Stimulated activated CD4-positive, alpha-beta T cell treated with anti-CD3 and anti-CD28 coated beads, TNF-alpha, amount 100 ng/mL, for 1 hour (primary cell): Measurements from ENCODE around the gene METTL8.

ENCODE experiments used
- DNase-seq, 3 donors: peaks; one replicate each; pipeline ENCODE4 v3.0.0-alpha.2; 2020; ENCODE audit warnings: low read depth in 3 of 3, low spot score in 1 of 3

Gene METTL8

DNA sequence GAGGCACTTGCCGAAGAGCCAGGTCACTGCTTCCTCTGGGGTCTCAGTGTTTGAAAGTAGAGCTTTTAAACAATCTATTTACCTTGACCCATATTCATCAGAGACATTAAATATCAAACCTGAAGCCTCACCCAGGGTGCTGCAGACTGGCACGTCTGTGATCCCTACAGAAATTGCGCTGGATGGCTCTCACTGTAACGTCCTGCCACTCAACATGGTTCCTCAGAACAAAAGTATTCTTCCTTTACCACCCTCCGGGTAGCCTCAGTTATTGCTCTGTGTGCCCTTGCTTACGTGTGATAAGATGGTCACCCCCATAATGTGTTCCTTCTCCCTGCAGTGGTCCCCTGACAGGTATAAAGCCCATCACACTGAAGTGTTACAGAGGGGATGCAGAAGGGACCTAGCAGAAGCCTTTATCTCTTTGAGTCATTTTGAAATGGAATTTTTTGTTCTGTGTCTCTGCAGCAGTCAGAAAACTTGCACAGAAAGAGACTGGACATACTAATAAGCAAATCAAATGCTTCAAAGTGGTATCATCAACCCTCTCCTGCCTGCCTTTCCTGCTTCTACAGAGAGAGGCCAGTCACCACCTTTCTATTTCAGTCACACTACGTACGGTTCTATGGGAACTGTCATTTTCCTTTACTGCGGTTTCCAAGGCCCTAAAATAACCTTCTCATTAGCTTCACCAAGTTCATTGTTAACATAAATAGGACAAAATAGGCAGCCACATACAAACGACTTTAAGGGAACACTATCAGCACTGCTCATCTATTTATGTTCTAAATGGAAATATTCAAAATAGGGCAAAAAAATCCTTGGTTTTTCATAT is 86.8 kb downstream of the METTL8 start:
- DNase-seq = no peak

DNA sequence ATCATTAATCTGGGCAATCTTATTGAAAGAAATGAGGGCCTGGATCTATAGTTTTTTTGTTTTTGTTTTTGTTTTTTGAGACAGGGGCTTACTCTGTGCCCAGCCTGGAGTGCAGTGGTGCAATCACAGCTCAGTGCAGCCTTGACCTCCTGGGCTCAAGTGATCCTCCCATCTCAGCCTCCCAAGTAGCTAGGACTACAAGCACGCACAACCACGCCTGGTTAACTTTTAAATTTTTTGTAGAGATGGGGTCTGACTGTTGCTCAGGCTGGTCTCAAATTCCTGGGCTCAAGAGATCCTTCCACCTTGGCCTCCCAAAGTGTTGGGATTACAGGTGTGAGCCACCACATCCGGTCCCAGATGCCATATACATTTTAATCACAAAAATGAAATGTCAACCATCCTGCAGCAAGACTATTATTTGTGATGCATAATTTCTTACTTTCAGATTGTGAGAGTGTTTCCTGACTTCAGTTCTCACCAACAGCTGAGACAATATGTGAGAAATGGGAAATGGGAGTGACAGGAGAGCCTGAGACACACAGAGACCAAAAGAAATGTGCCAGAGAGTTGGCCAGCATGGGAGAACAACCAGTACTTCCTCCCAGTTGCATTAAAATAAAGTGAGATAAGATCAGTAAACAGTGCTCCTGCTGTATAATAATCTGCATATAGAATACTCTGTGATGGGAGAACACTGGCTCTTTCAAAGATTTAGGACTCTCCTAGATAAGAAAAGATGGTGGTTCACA is 87.6 kb downstream of the METTL8 start:
- DNase-seq = no peak

DNA sequence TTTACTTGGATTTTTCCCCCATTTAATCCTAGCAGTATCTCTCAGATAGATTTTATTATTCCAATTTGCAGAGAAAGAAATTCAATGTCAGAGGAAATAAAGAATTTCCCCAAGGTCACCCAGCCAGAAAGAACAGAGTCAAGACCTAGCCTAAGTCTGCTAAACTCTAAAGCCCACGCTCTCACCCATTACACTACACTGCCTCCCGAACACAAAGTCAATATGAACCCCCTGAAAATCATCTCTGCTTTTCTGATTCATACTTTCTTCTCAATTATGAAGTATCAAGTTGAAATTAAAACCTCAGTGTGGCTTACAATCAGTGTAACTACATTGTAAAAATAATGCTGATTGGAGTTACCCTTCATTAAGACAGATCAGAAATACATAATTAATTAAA is 89.6 kb downstream of the METTL8 start:
- DNase-seq = no peak

DNA sequence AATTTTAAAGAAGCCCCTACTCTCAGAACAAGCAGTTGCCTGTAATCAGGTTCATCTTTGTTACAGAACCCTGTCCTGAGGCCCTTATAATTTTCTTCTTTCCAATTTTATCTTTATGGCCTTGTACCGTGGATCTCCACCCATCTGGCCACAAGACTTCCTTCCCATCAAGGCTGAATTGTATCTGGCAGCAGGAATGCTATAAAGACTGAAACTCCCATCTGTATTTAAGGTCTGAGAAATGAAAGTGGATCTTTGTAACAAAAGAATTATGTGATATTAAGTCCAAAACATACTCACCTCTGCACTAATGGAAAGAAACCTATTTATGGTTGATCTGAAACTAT is 91.8 kb downstream of the METTL8 start:
- no peak for DNase-seq

DNA sequence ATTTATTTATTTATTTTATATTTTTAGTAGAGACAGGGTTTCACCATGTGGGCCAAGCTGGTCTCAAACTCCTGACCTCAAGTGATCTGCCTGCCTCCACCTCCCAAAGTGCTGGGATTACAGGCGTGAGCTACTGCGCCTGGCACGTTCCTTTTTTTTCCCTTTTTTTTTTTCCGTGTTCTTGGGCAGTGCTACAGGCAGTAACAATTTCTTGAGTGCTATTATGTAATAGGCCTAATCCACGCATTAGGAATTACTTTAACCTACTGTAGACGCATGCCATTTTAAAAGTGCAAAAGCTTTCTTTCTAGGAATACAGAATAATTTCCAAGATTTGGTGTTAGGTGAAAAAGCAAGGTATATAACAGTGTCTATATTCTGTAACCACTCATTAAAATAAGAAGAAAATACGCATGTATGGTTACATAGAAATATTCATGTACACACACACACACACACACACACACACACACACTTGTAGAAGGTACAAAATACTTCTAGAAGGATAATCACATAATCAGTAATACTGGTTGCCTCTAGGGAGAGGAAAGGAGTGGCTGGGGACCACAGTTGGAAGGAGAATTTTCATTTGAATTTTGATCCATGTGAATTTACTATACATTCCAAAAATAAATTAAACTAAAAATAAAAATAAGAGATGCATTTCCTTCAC is 92.3 kb downstream of the METTL8 start:
- DNase-seq = no peak

DNA sequence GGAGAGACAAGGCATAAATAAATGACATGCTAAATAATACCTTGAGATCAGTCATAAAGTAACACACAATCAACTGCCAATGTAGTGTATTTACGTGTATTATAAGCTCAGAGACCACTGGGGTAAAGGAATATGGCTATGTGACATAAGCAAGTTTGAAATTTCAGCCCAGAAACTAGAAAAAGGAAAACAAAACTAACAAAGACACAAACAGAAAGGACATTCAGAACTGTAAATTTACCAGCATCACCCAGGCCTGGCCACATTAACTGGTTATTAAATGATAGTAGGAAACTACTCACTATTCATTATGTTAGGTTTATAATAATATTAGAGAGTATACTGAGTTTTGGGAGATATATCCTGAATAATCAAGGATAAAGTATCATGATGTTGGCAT is 98.8 kb downstream of the METTL8 start:
- no peak for DNase-seq

DNA sequence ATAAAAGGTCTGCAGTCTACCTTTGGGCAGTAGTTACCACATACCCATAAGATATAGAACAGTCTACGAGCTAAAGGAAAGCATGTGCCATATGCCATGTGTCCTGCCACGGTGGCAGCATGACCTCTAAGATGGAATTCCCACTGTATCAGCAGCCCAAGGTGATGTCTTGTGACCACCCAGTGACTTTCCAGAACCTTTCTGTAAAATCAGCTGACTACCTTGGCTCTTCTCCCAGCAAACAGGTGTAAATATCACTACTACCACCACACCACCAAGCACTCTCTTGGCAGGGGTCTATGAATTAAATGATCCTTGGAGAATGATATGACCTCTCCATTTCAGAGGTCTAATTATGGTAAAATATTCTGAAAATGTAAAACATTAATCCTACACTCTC is 99.6 kb downstream of the METTL8 start:
- no peak for DNase-seq

DNA sequence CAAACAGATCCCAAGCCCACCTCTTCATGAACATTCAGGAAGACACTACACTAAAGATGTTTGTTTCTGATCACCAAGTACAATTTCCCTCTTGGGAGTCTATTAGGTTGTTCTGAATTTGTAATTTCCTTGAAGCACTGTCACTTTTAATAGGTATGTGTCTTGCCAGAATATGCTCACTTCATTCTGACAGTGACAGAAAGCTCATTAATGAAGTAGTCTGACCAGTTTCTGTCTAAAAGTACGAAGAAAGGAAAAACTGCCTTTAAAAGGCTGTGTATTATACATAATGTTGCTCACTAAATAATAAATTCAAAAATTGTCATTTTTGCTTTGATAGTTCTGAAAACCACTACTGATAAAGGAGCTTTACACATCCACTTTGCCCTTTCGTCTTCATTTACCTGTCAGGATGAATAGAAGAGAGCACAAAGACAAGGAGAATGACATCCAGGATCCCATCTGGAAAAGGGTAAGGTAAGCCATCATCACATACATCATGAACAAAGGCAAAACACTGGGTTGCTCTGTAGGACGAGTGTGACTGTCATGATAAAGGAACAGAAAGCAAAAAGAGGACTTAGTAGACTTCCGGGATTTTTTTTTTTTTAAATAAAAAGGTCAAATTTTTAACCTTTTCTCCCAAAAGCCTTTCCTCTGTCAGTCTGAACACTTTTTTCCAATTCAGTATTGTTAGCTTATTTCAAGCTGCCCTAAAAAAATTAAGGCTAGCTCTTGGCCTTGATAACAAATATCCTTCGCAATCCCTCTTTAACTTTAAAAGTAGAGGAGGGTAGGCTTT is 103.4 kb downstream of the METTL8 start:
- no peak for DNase-seq

DNA sequence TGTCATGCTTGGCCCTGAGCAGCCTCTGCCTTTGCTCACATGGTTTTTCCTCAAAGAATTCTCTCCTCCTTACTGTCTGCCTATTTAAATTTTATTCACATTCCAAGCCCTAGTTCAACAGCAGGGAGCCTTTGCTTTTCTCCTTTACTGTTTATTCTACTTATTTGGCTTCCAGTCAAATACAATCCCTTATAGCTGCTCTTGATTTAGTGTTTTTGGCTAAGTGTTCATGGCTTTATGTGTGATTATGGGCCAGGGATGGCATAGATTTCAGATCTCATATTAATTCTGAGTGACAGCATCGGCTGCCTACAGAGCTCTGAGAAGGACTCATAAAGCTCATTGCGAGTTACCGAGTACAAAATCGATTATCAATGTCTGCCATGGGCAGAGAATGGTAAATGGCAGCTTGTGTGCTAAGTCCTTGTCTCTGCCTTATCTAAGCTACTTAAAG is 106.7 kb downstream of the METTL8 start:
- DNase-seq = no peak

DNA sequence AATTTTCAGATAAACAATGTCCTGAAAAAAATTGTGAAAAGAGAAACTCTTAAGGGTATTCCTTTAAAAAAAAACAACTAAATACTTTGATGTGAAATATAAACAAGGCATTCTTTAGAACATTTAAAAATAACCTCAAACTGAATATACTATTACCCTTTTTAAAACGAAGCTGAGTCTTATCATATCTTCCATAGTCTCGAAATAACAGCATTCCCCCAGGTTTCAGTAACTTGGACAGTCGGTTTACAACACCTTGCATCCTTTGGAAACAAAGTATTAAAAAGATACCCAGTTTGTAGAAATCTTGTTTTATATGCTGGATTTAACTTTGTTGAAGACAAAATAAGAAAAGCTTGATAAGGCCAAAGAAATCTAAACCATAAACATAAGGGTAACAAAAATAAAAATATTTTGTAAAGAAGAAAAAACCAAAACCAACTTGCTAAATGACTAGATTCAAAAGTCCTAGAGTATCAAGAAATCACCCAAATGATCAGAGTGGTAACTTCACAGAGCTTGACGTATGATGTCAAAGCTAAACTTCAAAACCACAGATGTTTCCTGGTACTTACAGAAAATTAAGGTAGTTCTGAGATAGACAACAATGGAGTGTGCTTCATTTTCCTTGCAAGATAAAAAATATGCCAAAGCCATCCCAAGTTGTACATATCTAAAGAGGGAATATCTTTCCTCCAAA is 107.8 kb downstream of the METTL8 start:
- DNase-seq = no peak

DNA sequence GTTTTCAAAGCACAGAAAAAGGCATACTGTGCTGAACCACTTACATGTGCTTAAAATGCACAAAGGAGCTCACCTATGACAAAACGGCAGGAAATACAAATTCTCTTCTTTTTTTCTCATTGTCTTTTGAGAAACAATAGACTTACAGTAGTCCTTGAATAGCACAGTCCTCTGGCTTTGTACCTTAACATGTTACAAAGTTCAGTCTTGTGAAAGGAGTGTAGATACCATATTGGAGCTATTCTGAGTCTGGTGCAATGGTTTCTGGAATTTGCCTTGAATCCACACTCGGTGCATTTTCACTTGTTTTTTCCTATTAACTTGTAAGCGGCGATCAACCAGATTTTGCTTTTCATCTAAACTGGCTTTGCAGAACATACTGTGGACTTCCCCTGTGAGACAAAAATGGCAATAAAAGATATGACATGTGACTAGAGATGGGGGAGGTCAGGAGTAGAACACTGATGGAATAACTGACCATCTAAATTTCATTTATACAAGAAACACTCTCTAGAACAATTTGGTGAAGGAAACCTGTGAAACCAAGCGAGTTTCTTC is 109.7 kb downstream of the METTL8 start:
- no peak for DNase-seq

DNA sequence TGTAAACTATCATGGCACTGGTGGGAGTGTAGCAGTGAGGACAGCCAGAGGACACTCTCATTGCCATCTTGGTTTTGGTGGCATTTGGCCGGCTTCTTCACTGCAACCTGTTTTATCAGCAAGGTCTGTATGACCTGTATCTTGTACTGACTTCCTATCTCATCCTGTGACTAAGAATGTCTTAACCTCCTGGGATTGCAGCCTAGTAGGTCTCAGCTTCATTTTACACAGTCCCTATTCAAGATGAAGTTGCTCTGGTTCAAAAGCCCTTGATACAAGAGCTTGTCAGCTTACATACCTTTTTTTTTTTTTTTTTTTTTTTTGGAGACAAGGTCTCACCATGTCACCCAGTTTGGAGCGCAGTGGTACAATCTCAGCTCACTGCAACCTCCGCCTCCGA is 110.9 kb downstream of the METTL8 start:
- DNase-seq = no peak

DNA sequence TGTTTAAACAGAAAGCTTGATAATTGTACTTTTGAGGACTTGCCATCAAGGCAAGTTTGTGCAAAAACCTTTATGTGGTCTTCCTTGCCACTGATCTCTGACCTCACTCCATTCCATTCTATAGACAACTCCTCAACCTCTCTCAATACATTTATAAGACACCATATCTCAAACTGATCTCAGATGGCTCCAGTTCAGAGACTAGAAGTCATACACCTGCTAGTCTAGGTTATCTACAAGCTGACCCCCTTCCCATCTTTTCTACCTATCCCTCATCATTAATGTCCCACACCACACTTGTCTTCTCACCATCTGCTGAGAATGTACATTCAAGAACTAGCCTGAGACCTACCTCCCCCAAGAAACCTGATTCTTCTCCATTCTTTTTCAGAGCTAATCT is 113.1 kb downstream of the METTL8 start:
- DNase-seq = no peak

DNA sequence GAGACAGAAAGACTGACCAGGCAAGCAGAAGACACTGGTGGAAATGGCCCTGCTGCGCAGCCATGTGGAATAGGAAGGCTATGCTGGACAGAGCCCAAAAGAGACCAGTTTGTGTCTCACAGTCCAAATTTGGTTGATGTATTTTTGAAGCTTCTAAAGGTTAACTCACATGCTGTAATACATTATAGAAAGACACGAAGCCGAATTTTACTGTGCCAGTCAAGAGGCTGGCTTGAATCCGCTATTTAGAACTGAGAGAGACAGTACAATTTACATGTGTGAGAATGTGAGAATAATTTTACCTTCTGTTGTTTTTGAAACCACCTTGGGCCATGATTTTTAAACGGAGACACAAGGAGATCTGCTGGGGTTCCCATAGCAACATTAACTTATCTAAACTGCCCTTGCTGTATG is 113.6 kb downstream of the METTL8 start:
- DNase-seq = no peak

DNA sequence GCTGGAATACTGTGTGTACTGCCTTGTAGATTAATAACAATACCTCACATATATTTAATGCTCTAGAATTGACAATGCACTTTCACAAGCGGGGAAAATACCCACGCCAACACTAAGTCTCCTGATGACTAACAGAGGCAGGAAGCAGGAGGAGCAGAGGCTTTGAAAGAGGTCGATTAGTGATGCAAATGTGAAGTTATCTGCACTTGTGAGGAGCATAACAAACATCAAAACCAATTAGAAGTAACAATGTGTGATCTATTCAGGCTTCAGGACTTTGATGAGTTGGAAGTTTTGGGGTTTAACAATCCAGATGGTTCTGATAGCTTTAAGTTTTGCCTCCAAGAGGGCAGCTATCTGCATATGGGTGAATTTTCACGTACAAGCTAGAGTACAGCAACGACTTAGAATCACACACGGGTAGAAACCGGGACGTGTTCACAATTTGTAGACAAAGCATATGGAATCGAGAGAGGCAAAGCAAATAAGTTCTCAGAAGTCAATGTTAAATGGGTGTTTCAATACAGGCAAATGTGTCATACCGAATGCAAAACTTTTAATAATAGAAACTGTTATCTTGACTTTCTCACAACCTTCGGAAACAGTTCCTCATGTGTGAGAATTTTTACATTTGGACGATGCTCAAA is 114.5 kb downstream of the METTL8 start:
- DNase-seq = peak in 2 of 3 donors; percentile 12

DNA sequence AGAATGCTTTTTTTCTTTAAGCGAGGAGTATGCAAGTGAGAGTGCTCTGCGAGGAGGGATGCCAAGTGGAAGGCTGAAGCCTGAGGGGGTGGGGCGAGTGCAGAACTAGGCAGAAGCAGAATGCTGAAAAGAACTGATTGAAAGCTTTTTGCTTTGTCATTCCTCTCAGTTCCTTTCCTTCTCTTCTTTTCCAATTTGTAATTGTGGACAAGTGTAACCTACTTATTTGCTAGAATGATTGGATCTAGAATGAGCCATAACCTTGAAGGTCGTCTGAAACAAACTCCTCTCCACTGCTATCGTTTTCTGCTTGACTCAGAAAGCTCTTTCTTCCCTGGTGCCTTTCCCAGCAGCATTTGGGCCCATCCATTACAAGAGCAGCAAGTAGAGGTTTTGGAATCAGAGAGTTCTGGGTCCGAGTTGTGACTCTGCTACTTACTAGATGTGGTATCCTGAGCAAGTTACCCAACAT is 115.3 kb downstream of the METTL8 start:
- no peak for DNase-seq

DNA sequence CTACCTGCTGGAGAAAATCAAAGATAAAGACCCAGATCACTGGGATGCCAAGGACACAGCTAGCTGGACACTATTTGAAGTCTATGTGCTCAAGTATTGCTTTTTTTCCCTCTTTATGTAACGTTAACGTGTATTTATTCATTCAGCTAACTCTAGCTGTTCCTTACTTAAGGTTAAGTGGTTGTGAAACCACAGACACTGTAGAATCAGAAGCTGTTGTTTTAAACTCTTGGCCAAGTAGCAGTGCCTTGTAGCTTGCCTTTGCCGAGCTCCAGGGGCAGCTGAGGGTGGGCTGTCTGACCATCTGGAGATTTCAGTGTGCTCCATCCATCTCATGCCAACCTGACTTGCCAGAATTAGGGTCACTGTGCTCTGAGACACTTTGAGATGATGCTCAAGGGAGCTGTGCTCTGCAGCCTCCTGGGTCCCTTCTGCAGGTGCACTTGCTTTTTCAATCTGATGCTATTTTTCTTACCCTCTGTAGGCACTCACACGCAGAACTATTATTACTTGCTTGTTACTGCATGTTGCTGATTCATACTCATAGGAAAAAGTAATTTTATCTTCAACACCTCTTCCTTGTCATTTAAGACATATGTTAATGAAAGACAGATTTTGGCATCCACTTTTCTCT is 116.2 kb downstream of the METTL8 start:
- no peak for DNase-seq

DNA sequence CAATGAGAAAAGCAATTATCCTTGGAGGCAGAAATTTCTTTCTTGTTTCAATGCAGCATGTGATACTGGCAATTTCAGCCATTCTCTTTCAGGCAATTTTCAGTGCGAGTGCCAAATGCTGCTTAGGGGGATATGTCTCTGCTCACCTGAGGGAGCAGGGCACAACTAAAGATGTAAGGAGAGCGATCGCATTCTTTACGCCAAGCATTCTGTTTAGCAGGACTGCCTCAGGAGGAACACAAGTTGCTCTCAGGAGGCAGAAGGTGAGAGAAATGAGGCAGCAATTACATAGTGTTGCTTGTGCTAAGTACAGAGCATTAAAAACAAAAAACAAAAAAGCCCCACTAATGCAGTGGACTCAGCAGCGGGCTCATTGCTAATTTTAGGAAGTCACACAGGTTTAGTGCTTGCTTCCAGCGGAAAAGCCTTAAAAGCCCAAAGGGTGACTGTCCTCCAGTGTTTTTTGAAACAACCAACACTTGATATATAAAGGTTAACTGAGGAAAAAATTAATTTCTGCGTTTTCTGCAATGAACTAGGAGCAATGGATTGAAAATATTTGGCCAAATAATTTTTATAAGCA is 116.9 kb downstream of the METTL8 start:
- no peak for DNase-seq

DNA sequence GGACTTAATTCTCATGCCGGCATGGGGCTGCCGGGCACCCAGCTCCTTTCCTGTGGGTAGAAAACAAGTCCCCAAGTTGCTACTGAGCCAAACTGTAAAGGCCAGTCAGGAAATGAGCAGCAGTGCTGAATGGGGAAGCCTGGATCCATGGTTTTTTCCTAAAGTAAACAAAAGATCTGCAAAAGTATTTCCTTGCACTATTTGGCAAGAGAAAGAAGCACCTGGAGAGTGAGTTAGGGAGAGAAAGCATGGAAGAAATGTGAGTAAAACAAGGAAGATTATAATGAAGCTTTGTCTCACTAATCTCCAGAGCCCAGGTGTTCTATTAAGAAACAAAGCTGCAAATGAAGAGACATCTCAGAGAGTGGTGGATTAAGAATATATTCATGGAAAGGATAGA is 117.6 kb downstream of the METTL8 start:
- no peak for DNase-seq
